Upper lobe of right lung (tissue), 1 donor: ENCODE results near the gene DAND5. TPM values are rescaled to one million over a fixed set of nuclear protein-coding genes. Genes with fewer than 3 reads are reported as not detected.
"Not testable (repeated sequence)": the region's sequence is repeated elsewhere in the genome, so short reads cannot be mapped to it uniquely, and the experiment has no call there.

Experiments
- ATAC-seq: fragments of 200-7000 bp; cut with Tn5 transposase; one replicate; pipeline ENCODE4 v1.9.1; 2020; ENCODE audit warnings: mild to moderate bottlenecking, moderate library complexity
- DNase-seq: peaks from one replicate; pipeline ENCODE4 v3.0.0-alpha.2; 2020
- H3K27ac ChIP-seq: fragments of 200-600 bp; one replicate; pipeline ENCODE4 v1.8.0; 2022
- H3K27me3 ChIP-seq: fragments of 200-600 bp; one replicate; pipeline ENCODE4 v1.8.0; 2022; ENCODE audit warnings: mild to moderate bottlenecking
- H3K36me3 ChIP-seq: fragments of 200-600 bp; one replicate; pipeline ENCODE4 v1.8.0; 2022
- H3K4me1 ChIP-seq: fragments of 200-600 bp; one replicate; pipeline ENCODE4 v1.8.0; 2022
- H3K4me3 ChIP-seq: fragments of 200-600 bp; one replicate; pipeline ENCODE4 v1.8.0; 2022; ENCODE audit warnings: mild to moderate bottlenecking
- H3K9me3 ChIP-seq: fragments of 200-600 bp; one replicate; pipeline ENCODE4 v1.8.0; 2022
- CTCF ChIP-seq: fragments of 200-600 bp; IDR thresholded peaks from one replicate; pipeline ENCODE4 v1.8.0; 2022; ENCODE audit warnings: antibody characterized with exemption
- intact Hi-C: fragments of 100-400 bp; cut with DNase I; formaldehyde crosslinking; loops from one replicate; pipeline ENCODE4 v1.11.0; 2022
- total RNA-seq: library from RNA; stranded (reverse); fragmentation: NEBNext Ultra II Directional; extraction: Animal tissue kit (Norgen Biotek cat#: 25700); gene quantifications from one replicate; pipeline ENCODE4 v1.2.1, GENCODE V29; 2021
- donor health status: DM: no; HTN: yes; CAD: no; lungs with severe emphysema.

Gene DAND5
- total RNA-seq, 1 donor from 2014 or later = not detected

DNA sequence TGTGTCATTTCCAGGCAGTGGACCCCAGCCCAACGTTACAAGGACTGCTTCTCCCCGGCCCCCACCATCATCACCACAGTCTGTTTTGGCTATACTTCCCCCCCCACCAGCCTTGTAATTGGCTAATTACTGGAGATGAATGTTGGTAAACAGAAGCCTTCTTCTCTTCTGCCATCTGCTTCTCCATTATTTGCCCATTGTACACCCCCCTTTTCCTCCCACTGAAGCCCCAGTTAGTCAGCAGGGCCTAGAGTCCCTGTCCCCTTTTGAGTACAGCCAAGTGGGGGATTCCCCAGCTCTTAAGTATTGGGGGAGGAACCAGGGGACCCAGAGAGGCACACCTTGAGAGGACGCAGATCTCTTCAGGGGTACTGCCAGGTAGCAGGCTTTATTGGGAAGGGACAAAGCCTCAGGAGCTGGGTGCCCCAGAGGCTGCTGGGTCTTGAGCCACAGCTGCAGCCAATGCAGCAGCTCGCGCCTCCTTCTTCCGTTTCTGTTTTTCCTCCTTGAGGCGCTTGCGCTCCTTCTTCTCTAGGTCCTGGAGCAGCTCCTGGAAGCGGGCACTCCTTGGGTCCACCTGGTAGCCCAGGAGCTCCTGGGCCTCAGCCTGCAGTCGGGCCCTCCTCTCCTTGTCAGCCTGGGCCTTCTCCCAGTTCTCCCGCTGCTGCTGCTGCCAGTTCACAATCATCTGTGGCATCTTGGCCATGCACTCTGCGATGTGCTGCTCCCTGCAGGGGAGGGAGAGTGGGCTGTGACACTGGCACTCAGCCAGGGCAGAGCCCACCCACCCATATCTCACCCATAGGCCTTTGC is 15.4 kb upstream of the DAND5 start:
- H3K27ac ChIP-seq = peak overlapping the region; percentile 8
- H3K4me1 ChIP-seq = peaks cover 23% of the 10 kb centered on the region
- TF ChIP-seq CTCF = no peak
- H3K36me3 ChIP-seq = peaks cover 61% of the 10 kb centered on the region
- H3K9me3 ChIP-seq = no peaks in the 10 kb centered on the region
- DNase-seq (peak; percentile 63), ATAC-seq (no peak)
- H3K4me3 ChIP-seq = no peak overlapping the region
- no peaks in the 10 kb centered on the region for H3K27me3 ChIP-seq
- intact Hi-C loops = no loop called here

DNA sequence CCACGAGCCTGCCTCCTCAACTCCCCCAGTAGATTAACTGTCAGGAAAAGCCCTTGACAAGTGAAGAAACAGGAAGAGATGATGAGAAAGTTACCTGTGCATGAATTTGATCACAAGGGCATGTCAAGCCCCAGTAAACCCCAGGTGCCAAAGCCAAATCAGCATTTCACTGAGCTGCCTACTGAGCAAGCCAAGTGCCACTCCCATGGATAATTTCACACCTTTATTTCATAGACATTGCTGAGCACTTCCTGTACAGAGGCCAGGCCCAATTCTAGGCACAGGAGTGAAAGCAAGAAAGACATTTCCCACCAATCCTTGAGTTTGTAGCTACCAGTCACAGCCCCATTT is 14.8 kb upstream of the DAND5 start:
- Histone ChIP-seq H3K9me3 (no peaks in the 10 kb centered on the region), H3K4me1 (peaks cover 23% of the 10 kb centered on the region), H3K4me3 (no peak overlapping the region), H3K27me3 (no peaks in the 10 kb centered on the region), H3K27ac (no peak overlapping the region), H3K36me3 (peaks cover 55% of the 10 kb centered on the region)
- intact Hi-C loops = no loop called here
- DNase-seq (no peak), ATAC-seq (no peak)
- TF ChIP-seq CTCF = no peak

DNA sequence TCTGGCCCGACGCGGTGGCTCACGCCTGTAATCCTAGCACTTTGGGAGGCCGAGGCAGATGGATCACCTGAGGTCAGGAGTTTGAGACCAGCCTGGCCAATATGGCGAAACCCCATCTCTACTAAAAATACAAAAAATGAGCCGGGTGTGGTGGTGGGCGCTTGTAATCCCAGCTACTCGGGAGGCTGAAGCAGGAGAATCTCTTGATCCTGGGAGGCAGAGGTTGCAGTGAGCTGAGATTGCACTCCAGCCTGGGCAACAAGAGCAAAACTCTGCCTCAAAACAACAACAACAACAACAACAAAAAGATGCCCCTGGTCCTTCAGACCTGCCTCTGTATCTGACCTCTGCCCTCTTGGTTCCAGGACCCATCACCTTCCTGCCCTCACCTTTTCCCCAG is 13.8 kb upstream of the DAND5 start:
- H3K27me3 ChIP-seq, H3K27ac ChIP-seq, DNase-seq, H3K9me3 ChIP-seq, intact Hi-C loops, ATAC-seq: not testable (repeated sequence)
- peak overlapping the region; percentile 86 for H3K4me3 ChIP-seq
- H3K36me3 ChIP-seq = peaks cover 45% of the 10 kb centered on the region
- H3K4me1 ChIP-seq = peaks cover 23% of the 10 kb centered on the region

DNA sequence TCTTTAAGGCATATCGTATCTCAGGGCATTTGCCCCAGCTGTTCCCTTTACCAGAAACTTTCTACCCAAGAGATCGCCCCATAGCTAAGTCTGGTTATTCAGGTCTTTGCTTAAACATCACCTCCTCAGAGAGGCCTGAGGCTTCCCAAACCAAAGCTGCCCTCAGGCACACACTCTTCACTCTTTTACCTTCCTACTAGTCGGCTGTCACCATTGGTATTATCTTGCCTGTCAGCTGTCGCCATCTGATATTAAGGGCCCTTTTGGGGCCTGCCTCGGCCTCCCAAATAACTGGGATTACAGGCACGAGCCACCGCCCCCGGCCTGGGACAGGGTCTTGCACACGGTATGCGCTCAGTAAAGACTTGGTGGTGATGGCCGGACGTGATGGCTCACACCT is 13.4 kb upstream of the DAND5 start:
- Histone ChIP-seq H3K4me1 (peaks cover 23% of the 10 kb centered on the region), H3K9me3 (no peaks in the 10 kb centered on the region), H3K4me3 (peak overlapping the region; percentile 86), H3K36me3 (peaks cover 41% of the 10 kb centered on the region), H3K27ac (peak overlapping the region; percentile 89), H3K27me3 (no peaks in the 10 kb centered on the region)
- ATAC-seq (no peak), DNase-seq (no peak)
- no peak for TF ChIP-seq CTCF
- intact Hi-C loops = no loop called here

GRCh38 chr19:12956446-12957388 is 12.7 kb upstream of the DAND5 start, which contains the start of gene GADD45GIP1:
GADD45GIP1 (minus strand) TSS chr19:12957223; CDS start chr19:12957212, 11 bp downstream.
- peak within 1 kb of the TSS; percentile 86 for H3K4me3 ChIP-seq
- peak; percentile 98 for ATAC-seq
- intact Hi-C loops = no loop called here

GRCh38 chr19:12957389-12957952 is 11.9 kb upstream of the DAND5 start:
- DNase-seq, H3K27me3 ChIP-seq, ATAC-seq, H3K9me3 ChIP-seq, intact Hi-C loops: not testable (repeated sequence)
- Histone ChIP-seq H3K4me1 (peaks cover 22% of the 10 kb centered on the region), H3K36me3 (peaks cover 27% of the 10 kb centered on the region), H3K4me3 (peak overlapping the region; percentile 86), H3K27ac (peak overlapping the region; percentile 89)

More at GRCh38 chr19:12956446-12957388, 12.7 kb upstream of the DAND5 start, which contains the start of gene GADD45GIP1:
- Histone ChIP-seq H3K9me3 (no peaks in the 10 kb centered on the region), H3K27me3 (no peaks in the 10 kb centered on the region), H3K4me1 (peaks cover 23% of the 10 kb centered on the region), H3K36me3 (peaks cover 34% of the 10 kb centered on the region), H3K27ac (peak within 1 kb of the TSS; percentile 89)
- peak; percentile 92 for DNase-seq
- TF ChIP-seq CTCF = no peak
